ENCODE measurements around the gene SLC16A11.
A peak's percentile ranks its signal among the peaks of the same experiment; 100 is the strongest.

SLC16A11 gene

GRCh38 chr17:7024402-7024785 is 19.5 kb downstream of the SLC16A11 start:
- no peak for DNase-seq

GRCh38 chr17:7023576-7024401 is 20.1 kb downstream of the SLC16A11 start:
- DNase-seq, result peak; percentile 83

- no peak for DNase-seq
Observed at GRCh38 chr17:7022781-7023571, 20.9 kb downstream of the SLC16A11 start, which contains the start of gene BCL6B. Gene BCL6B (plus strand): TSS chr17:7023050. CDS start chr17:7023672, 622 bp downstream.

DNA sequence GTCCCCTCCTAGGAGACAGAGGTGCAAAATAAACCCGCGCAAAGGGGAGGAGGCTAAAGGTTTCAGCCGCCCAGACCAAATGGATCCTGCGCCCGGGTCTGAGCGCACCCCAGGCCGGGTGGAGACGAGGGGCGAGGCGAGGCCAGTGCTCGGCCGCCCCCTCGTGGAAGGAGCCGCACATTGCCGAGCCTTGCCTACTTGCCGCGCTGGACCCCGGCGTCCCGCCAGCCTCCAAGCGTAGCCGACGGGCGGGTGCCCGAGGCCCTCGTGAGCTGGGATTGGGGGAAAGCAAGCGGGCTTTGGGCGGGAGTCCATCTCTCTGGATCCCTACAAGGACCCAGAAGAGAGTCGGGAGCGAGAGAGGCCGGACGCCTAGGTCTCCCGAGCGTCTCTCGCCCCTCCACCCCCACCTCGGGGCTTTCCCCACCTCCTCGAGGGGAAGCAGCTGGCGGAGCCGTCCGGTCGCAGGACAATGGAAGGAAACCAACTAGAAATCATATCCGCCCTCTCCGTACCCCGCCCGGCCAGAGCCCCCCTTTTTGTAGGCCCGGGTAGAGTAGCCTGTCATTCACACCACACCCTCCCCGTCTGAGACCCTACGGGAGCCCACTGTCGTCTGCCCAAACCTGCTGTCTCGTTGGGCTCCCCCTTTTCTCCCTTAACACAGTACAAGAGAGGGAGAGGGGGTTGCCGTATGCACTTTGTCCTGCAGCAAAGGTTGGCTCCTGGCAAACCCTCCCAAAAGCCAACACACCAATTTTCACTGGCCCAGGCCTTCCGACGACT is 21.7 kb downstream of the SLC16A11 start:
- peak; percentile 54 for DNase-seq

GRCh38 chr17:7020894-7021664 is 22.8 kb downstream of the SLC16A11 start:
- no peak for DNase-seq

GRCh38 chr17:7019839-7020519 is 23.9 kb downstream of the SLC16A11 start:
- peak; percentile 63 for DNase-seq

DNA sequence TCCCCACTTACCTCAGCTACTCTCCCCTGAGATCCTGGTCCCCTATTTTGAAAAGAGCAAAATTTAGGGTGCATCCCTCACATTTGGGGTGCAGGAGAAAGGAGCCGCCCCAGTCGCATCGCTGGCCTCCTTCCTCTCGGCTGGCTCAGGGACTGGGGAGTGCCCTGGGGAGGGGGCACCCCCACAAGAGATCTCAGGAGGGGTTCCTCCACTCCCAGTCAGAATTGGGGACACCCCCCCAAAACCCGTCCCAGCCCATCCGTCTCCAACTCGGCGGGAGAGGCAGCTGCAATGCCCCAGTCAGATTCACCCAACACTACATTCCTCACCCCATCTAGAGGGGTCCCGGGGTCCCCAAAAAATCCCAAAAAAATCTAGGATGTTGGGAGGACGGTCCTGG is 24.5 kb downstream of the SLC16A11 start:
- DNase-seq, result no peak

- no peak for DNase-seq
Observed at GRCh38 chr17:7018331-7018964, 25.4 kb downstream of the SLC16A11 start.

GRCh38 chr17:7017827-7018200 is 26.1 kb downstream of the SLC16A11 start:
- DNase-seq, result no peak

- no peak for DNase-seq
Observed at GRCh38 chr17:7016886-7017826, 26.7 kb downstream of the SLC16A11 start.

DNA sequence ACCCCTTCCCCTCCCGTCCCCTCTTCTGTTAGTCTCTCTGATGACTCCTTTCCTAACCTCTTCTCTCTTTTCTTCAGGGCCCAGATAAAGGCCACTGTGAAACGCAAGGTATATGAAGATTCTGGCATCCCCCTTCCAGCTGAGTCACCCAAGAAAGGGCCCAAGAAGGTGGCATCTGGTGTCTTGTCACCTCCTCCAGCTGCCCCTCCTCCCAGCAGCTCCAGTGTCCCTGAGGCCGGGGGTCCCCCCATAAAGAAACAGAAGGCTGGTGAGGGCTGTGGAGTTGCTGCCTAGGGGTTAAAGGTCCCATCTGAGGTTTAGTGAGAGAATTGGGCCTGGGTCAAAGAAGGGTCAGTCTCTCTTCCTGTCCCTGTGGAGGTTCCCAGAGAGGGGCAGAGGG is 27.5 kb downstream of the SLC16A11 start:
- DNase-seq, result no peak

DNA sequence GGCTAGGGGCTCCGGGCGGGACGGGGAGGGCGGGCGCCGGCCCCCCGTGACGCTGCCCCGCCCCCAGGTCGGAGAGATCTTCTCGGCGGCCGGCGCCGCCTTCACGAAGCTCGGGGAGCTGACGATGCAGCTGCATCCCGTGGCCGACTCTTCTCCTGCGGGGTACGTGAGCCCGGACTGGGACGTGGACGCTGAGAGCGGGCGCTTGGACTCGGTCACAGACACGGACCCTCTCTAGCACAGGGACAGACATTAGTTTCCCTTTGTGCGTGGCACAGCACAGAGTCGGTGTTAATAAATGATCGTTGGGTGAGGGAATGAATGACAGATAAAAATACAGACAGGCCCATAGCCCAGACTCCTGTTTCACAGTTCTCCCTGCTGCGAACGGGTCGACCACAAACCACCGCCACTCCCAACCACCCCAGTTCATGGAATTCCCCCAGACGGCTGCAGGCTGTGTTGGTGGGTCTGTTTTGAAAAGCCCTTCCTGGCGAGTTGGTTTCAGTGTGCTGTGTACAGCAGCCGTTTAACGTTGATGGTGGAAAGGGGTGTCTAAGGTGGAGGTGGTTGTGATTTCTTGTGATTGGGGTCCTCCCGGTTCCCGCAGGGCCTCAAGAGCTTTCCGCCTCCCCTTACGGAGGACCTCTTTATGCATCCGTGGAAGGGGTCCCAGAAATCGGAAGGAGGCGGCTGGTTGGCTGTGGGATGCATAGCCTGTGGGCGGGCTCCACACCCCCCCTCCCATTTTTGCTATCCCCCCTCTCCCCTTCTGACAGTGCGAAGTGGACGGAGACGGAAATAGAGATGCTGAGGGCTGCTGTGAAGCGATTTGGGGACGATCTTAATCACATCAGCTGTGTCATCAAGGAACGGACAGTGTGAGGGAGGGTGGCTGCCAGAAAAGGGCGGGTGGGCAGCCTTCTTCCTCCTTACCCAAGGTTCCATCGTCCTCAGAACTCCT is 28.6 kb downstream of the SLC16A11 start:
- DNase-seq, result peak; percentile 57

GRCh38 chr17:7014261-7014994 is 29.5 kb downstream of the SLC16A11 start:
- DNase-seq, result peak; percentile 97

GRCh38 chr17:7011942-7012254 is 32.0 kb downstream of the SLC16A11 start:
- DNase-seq, result no peak

DNA sequence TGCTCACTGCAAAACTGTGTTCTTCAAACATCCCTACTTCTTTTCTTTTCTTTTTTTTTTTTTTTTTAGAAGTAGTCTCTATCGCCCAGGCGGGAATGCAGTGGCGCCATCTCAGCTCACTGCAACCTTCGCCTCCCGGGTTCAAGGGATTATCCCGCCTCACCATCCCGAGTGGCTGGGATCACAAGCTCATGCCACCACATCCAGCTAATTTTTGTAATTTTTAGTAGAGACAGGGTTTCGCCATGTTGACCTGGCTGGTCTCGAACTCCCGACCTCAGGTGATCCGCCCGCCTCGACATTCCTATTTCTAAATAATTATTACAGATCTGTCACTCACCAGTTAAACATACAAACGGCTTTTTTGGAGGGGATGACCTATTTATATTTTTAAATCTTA is 32.5 kb downstream of the SLC16A11 start:
- DNase-seq, result no peak

GRCh38 chr17:7010523-7010922 is 33.4 kb downstream of the SLC16A11 start:
- no peak for DNase-seq

DNA sequence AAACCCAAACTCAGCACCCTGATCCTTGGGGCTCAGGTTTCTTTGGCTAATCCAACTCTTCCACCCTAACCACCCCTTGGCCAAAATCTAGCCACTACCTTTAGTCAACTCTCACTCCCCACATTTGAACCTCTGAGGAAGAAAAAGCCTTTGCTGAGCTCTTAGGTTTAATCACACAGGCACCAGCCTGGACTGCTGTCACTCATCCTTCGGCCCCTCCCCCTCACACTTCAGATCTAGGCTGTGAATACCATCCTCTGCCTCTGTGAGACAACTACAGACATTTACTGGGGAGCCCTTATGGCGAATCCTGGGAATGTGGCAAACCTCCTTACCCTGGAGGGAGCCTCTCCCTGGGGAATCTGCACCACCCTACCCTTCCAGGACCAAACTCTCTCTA is 36.7 kb downstream of the SLC16A11 start:
- no peak for DNase-seq

DNA sequence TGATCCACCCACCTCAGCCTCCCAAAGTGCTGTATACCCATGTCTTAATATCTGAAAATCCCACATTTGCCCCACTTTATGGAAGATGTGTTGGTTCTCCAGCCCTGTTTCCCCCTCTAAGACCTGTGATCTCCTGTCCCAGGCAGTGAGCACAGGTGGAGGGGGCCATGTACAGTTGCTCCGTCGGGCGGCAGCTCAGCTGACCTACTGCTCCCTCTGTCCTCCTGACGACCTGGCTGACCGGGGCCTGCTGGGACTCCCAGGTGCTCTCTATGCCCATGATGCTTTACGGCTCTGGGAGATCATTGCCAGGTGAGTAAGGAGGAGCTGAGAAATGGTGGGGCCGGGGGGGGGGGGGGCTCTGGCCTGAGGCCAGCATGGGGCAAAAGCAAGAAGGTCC is 38.2 kb downstream of the SLC16A11 start:
- no peak for DNase-seq
